GM23248 (cell line): ENCODE measurements around the gene FAS. TPM values are rescaled to one million over a fixed set of nuclear protein-coding genes. Genes with fewer than 3 reads are reported as not detected.

Source experiments
- DNase-seq: peaks from one replicate; pipeline ENCODE4 v3.0.0-alpha.2; 2015
- H2AFZ ChIP-seq: fragments of 200-600 bp; sonication (generic); 2 replicates; pipeline ENCODE4 v1.6.1; 2016; ENCODE audit warnings: antibody characterized with exemption
- H3F3A ChIP-seq: fragments of 200-600 bp; sonication (generic); 2 replicates; pipeline ENCODE4 v1.6.1; 2016; ENCODE audit warnings: mild to moderate bottlenecking, antibody characterized with exemption, mixed run types; ENCODE audit not compliant: insufficient read depth
- H3K27ac ChIP-seq: fragments of 200-600 bp; sonication (generic); 2 replicates; pipeline ENCODE4 v1.5.1; 2016; ENCODE audit warnings: mild to moderate bottlenecking
- H3K27me3 ChIP-seq: fragments of 200-600 bp; sonication (generic); replicated peaks from 2 replicates; pipeline ENCODE4 v1.6.1; 2016; ENCODE audit warnings: mild to moderate bottlenecking; ENCODE audit not compliant: insufficient read depth
- H3K36me3 ChIP-seq: fragments of 200-600 bp; sonication (generic); 2 replicates; pipeline ENCODE4 v1.6.1; 2016; ENCODE audit warnings: low read depth, mild to moderate bottlenecking
- H3K4me1 ChIP-seq: fragments of 200-600 bp; sonication (generic); 2 replicates; pipeline ENCODE4 v1.6.1; 2016; ENCODE audit warnings: mild to moderate bottlenecking; ENCODE audit not compliant: insufficient read depth
- H3K4me2 ChIP-seq: fragments of 200-600 bp; sonication (generic); one replicate; pipeline ENCODE4 v1.6.1; 2016; ENCODE audit warnings: mild to moderate bottlenecking; ENCODE audit not compliant: unreplicated experiment
- H3K4me3 ChIP-seq: fragments of 200-600 bp; sonication (generic); 2 replicates; pipeline ENCODE4 v1.5.1; 2016; ENCODE audit warnings: mild to moderate bottlenecking
- H3K79me2 ChIP-seq: fragments of 200-600 bp; sonication (generic); 2 replicates; pipeline ENCODE4 v1.6.1; 2016; ENCODE audit warnings: mild to moderate bottlenecking; ENCODE audit not compliant: insufficient read depth
- H3K9ac ChIP-seq: fragments of 200-600 bp; sonication (generic); 2 replicates; pipeline ENCODE4 v1.6.1; 2016; ENCODE audit warnings: mild to moderate bottlenecking
- H3K9me2 ChIP-seq: fragments of 200-600 bp; sonication (generic); 2 replicates; pipeline ENCODE4 v1.6.1; 2016; ENCODE audit warnings: mixed run types, mild to moderate bottlenecking, moderate library complexity; ENCODE audit not compliant: insufficient read depth
- H3K9me3 ChIP-seq: fragments of 200-600 bp; sonication (generic); one replicate; pipeline ENCODE4 v1.6.1; 2017; ENCODE audit warnings: low read depth
- H4K20me1 ChIP-seq: fragments of 200-600 bp; sonication (generic); 2 replicates; pipeline ENCODE4 v1.6.0; 2016; ENCODE audit not compliant: insufficient read depth
- EZH2 ChIP-seq: fragments of 200-600 bp; sonication (generic); IDR thresholded peaks from 2 replicates; pipeline ENCODE4 v1.6.1; 2018; ENCODE audit warnings: antibody characterized with exemption, mild to moderate bottlenecking; ENCODE audit not compliant: insufficient read depth, poor library complexity, severe bottlenecking
- EZH2phosphoT487 ChIP-seq: fragments of 200-600 bp; sonication (generic); IDR thresholded peaks from 2 replicates; pipeline ENCODE4 v1.6.1; 2018; ENCODE audit warnings: antibody characterized with exemption, moderate library complexity, mild to moderate bottlenecking, low read depth; ENCODE audit not compliant: insufficient read depth
- WGBS, 2 experiments: methylation state at CpG; one replicate each; pipeline ENCODE4 v1.1.6; 2015 to 2017; ENCODE audit warnings: low lambda C conversion rate in 2 of 2, low coverage in 1 of 2; ENCODE audit errors: missing lambda C conversion rate in 2 of 2; 5-methylcytosine and 5-hydroxymethylcytosine counted together
- in situ Hi-C: fragments of 300-500 bp; cut with MboI; formaldehyde crosslinking; loops from 2 replicates; pipeline ENCODE4 v1.15.0; 2020
- polyA plus RNA-seq: library from polyadenylated mRNA; unstranded; fragments of >200 nt; fragmentation: Nextera tagmentation; extraction: Ambion mirVana; gene quantifications from 2 replicates; pipeline ENCODE4 v1.2.1, GENCODE V29; 2016
- total RNA-seq: library from RNA; depleted of rRNA; stranded (reverse); fragments of >200 nt; shearing (Covaris generic); gene quantifications from 2 replicates; pipeline ENCODE4 v1.2.3, GENCODE V29; 2014

Gene FAS
- total and polyA plus RNA-seq, 2 experiments from 2014 or later: 55.4 to 77.8 TPM

GRCh38 chr10:89047397-89047796 is 56.8 kb downstream of the FAS start:
- Histone ChIP-seq H2AFZ (no peak overlapping the region), H3K9me2 (no peaks in the 10 kb centered on the region), H3K4me1 (peaks cover 10% of the 10 kb centered on the region), H3K9me3 (no peaks in the 10 kb centered on the region), H3K4me3 (no peak overlapping the region), H3K79me2 (no peaks in the 10 kb centered on the region), H3K27me3 (no peaks in the 10 kb centered on the region), H4K20me1 (no peaks in the 10 kb centered on the region), H3F3A (peaks cover 23% of the 10 kb centered on the region), H3K36me3 (no peaks in the 10 kb centered on the region; the same call in 1 of the 2 replicates), H3K4me2 (no peak overlapping the region), H3K27ac (no peak overlapping the region), H3K9ac (no peak overlapping the region)
- TF ChIP-seq EZH2phosphoT487 (no peak), EZH2 (no peak)
- in situ Hi-C loops: loop anchor here (25.0 kb wide), 1 partner anchor 340 kb away; the partner anchor contains the start of genes IFIT1 and IFIT1B
- 95 to 100% methylated on average over 2 of the region's 2 CpGs for WGBS, 2 experiments
- DNase-seq: peak; percentile 12

GRCh38 chr10:89051593-89051992 is 61.0 kb downstream of the FAS start:
- H3F3A ChIP-seq: peaks cover 16% of the 10 kb centered on the region; the same call in 1 of the 2 replicates
- peaks cover 10% of the 10 kb centered on the region for H3K4me1 ChIP-seq
- no peaks in the 10 kb centered on the region; the same call in 1 of the 2 replicates for H3K36me3 ChIP-seq
- TF ChIP-seq EZH2 (no peak), EZH2phosphoT487 (no peak)
- no peaks in the 10 kb centered on the region for H3K79me2 ChIP-seq
- H3K9ac ChIP-seq: no peak overlapping the region
- H4K20me1 ChIP-seq: no peaks in the 10 kb centered on the region
- no peak overlapping the region for H2AFZ ChIP-seq
- no peaks in the 10 kb centered on the region for H3K27me3 ChIP-seq
- no peaks in the 10 kb centered on the region for H3K9me2 ChIP-seq
- H3K4me3 ChIP-seq: no peak overlapping the region
- in situ Hi-C loops: no loop called here
- H3K27ac ChIP-seq: no peak overlapping the region
- H3K4me2 ChIP-seq: no peak overlapping the region
- no peak for DNase-seq
- H3K9me3 ChIP-seq: no peaks in the 10 kb centered on the region

GRCh38 chr10:89053555-89053954 is 63.0 kb downstream of the FAS start:
- H3K27ac ChIP-seq: no peak overlapping the region
- H3F3A ChIP-seq: no peaks in the 10 kb centered on the region
- H3K4me2 ChIP-seq: no peak overlapping the region
- no peak overlapping the region for H3K4me3 ChIP-seq
- DNase-seq: no peak
- H4K20me1 ChIP-seq: no peaks in the 10 kb centered on the region
- H3K9me2 ChIP-seq: no peaks in the 10 kb centered on the region
- no peaks in the 10 kb centered on the region; the same call in 1 of the 2 replicates for H3K36me3 ChIP-seq
- H3K4me1 ChIP-seq: no peaks in the 10 kb centered on the region
- no peaks in the 10 kb centered on the region for H3K27me3 ChIP-seq
- no peaks in the 10 kb centered on the region for H3K79me2 ChIP-seq
- no peak overlapping the region for H2AFZ ChIP-seq
- no peak overlapping the region for H3K9ac ChIP-seq
- TF ChIP-seq EZH2phosphoT487: no peak
- TF ChIP-seq EZH2: no peak
- in situ Hi-C loops: no loop called here
- no peaks in the 10 kb centered on the region for H3K9me3 ChIP-seq
- WGBS, 2 experiments: 88 to 91% methylated on average over 5 of the region's 5 CpGs

GRCh38 chr10:89055159-89055558 is 64.6 kb downstream of the FAS start:
- H3K27me3 ChIP-seq: no peaks in the 10 kb centered on the region
- H3K4me2 ChIP-seq: no peak overlapping the region
- 94 to 97% methylated on average over 5 of the region's 5 CpGs for WGBS, 2 experiments
- in situ Hi-C loops: no loop called here
- no peak overlapping the region for H2AFZ ChIP-seq
- H3K9me2 ChIP-seq: no peaks in the 10 kb centered on the region
- H3K9ac ChIP-seq: no peak overlapping the region
- DNase-seq: no peak
- H3K36me3 ChIP-seq: no peaks in the 10 kb centered on the region; the same call in 1 of the 2 replicates
- H3K79me2 ChIP-seq: no peaks in the 10 kb centered on the region
- H3K4me1 ChIP-seq: no peaks in the 10 kb centered on the region
- no peak overlapping the region for H3K4me3 ChIP-seq
- no peaks in the 10 kb centered on the region for H3F3A ChIP-seq
- no peak overlapping the region for H3K27ac ChIP-seq
- no peak for TF ChIP-seq EZH2phosphoT487
- TF ChIP-seq EZH2: no peak
- H3K9me3 ChIP-seq: no peaks in the 10 kb centered on the region
- H4K20me1 ChIP-seq: no peaks in the 10 kb centered on the region

GRCh38 chr10:89062861-89063260 is 72.3 kb downstream of the FAS start:
- no peak overlapping the region for H3K4me3 ChIP-seq
- no peaks in the 10 kb centered on the region for H3F3A ChIP-seq
- no peaks in the 10 kb centered on the region for H3K9me2 ChIP-seq
- no peak overlapping the region for H3K4me2 ChIP-seq
- no peaks in the 10 kb centered on the region for H3K27me3 ChIP-seq
- H3K79me2 ChIP-seq: no peaks in the 10 kb centered on the region
- 7 to 19% methylated on average over 1 of the region's 1 CpG for WGBS, 2 experiments
- H3K27ac ChIP-seq: no peak overlapping the region
- no peak overlapping the region for H2AFZ ChIP-seq
- H3K9ac ChIP-seq: no peak overlapping the region
- in situ Hi-C loops: no loop called here
- no peak for TF ChIP-seq EZH2phosphoT487
- no peak for TF ChIP-seq EZH2
- DNase-seq: peak; percentile 14
- no peaks in the 10 kb centered on the region for H3K36me3 ChIP-seq
- H4K20me1 ChIP-seq: no peaks in the 10 kb centered on the region
- no peaks in the 10 kb centered on the region for H3K9me3 ChIP-seq
- peaks cover 5% of the 10 kb centered on the region; the same call in 1 of the 2 replicates for H3K4me1 ChIP-seq
